HL-60 (cell line): ENCODE measurements around the gene MECR.
A peak's percentile ranks its signal among the peaks of the same experiment; 100 is the strongest.

ENCODE experiments used
- DNase-seq, 2 experiments: peaks; one replicate each; pipeline ENCODE4 v3.0.0-alpha.2; 2010 to 2020; ENCODE audit warnings: low read depth in 1 of 2, low spot score in 1 of 2
- H3K27ac ChIP-seq: fragments of 250-450 bp; sonication (Bioruptor Pico); replicated peaks from 2 replicates; pipeline ENCODE4 v1.5.1; 2020; ENCODE audit warnings: mild to moderate bottlenecking, moderate library complexity
- H3K27me3 ChIP-seq: fragments of 250-450 bp; sonication (Bioruptor Pico); 2 replicates; pipeline ENCODE4 v1.5.1; 2021; ENCODE audit warnings: mild to moderate bottlenecking, moderate library complexity; ENCODE audit not compliant: insufficient read depth, poor library complexity, severe bottlenecking
- H3K4me3 ChIP-seq: replicated peaks from 2 replicates; pipeline ENCODE4 v1.5.1; 2011; ENCODE audit warnings: mild to moderate bottlenecking, control low read depth, low read length; ENCODE audit not compliant: insufficient read depth
- CTCF ChIP-seq: IDR thresholded peaks from one replicate; pipeline ENCODE4 v1.5.1; 2011; ENCODE audit warnings: low read length, control low read depth, inconsistent platforms; ENCODE audit not compliant: insufficient read depth
- GABPA ChIP-seq: IDR thresholded peaks from 2 replicates; pipeline ENCODE4 v1.6.1; 2012; ENCODE audit warnings: low read depth
- POLR2AphosphoS5 ChIP-seq: IDR thresholded peaks from 2 replicates; pipeline ENCODE4 v1.6.1; 2012; ENCODE audit warnings: low read depth
- REST ChIP-seq: IDR thresholded peaks from 2 replicates; pipeline ENCODE4 v1.6.1; 2012; ENCODE audit warnings: low read depth; ENCODE audit not compliant: insufficient replicate concordance
- SPI1 ChIP-seq: IDR thresholded peaks from 2 replicates; pipeline ENCODE4 v1.6.1; 2012; ENCODE audit warnings: low read depth, mild to moderate bottlenecking, borderline replicate concordance
- long read RNA-seq: library from polyadenylated mRNA; unstranded; transcript quantifications from one replicate; pipeline ENCODE4 v2.0.0, GENCODE V29; 2020

The MECR gene
- long read RNA-seq, transcript MECR-202 (10 exons, 2,416 nt): minor isoform, 36 of 267 reads
- long read RNA-seq, transcript MECR-201 (10 exons, 1,353 nt): major isoform, 175 of 267 reads
- long read RNA-seq, partial matches to known transcripts: 3 of 267 reads
- long read RNA-seq, other reads (novel, unspliced or antisense): 53 of 267 reads

- H3K27ac ChIP-seq: peak within 1 kb of the TSS; percentile 80
- peak; percentile 80; the same call in 1 of the 2 replicates for TF ChIP-seq POLR2AphosphoS5
- no peak for TF ChIP-seq CTCF
- TF ChIP-seq REST: peak; percentile 43
- peak; percentile 11; the same call in 1 of the 2 replicates for TF ChIP-seq SPI1
- no peak for TF ChIP-seq GABPA
- peak; percentile 92 to 95 for DNase-seq
Observed at GRCh38 chr1:29230553-29231378, at the start of gene MECR. Gene MECR (minus strand): TSS chr1:29230934. CDS start chr1:29230906, 28 bp downstream.

GRCh38 chr1:29279951-29280391, 49.2 kb upstream of the MECR start:
- Histone ChIP-seq H3K27ac (no peak overlapping the region), H3K4me3 (no peak overlapping the region), H3K27me3 (no peaks in the 10 kb centered on the region)
- TF ChIP-seq POLR2AphosphoS5 (no peak), SPI1 (no peak), REST (no peak), CTCF (no peak), GABPA (no peak)
- no peak for DNase-seq

More at GRCh38 chr1:29230553-29231378, at the start of gene MECR:
- Histone ChIP-seq H3K4me3 (peak within 1 kb of the TSS; percentile 77), H3K27me3 (no peaks in the 10 kb centered on the region)

- TF ChIP-seq GABPA (no peak), CTCF (no peak), REST (no peak), POLR2AphosphoS5 (no peak), SPI1 (no peak)
- Histone ChIP-seq H3K27me3 (no peaks in the 10 kb centered on the region), H3K27ac (no peak overlapping the region), H3K4me3 (no peak overlapping the region)
- DNase-seq: no peak
Observed at GRCh38 chr1:29279406-29279805, 48.7 kb upstream of the MECR start.
